Retinal pigment epithelial cell (primary cell): Measurements from ENCODE around the gene C1orf141.

Experiments
- DNase-seq: peaks from one replicate; pipeline ENCODE4 v3.0.0-alpha.2; 2010; ENCODE audit warnings: low read depth
- H3K4me3 ChIP-seq: 2 replicates; pipeline ENCODE4 v1.5.1; 2011; ENCODE audit warnings: mild to moderate bottlenecking, low read length, control low read depth, moderate library complexity
- TF ChIP-seq, protein P1 (sequence below): conservative IDR thresholded peaks from 2 replicates; pipeline ENCODE4 v1.5.1; 2011; ENCODE audit warnings: low read depth, low read length, control low read depth, inconsistent platforms

Gene C1orf141

DNA sequence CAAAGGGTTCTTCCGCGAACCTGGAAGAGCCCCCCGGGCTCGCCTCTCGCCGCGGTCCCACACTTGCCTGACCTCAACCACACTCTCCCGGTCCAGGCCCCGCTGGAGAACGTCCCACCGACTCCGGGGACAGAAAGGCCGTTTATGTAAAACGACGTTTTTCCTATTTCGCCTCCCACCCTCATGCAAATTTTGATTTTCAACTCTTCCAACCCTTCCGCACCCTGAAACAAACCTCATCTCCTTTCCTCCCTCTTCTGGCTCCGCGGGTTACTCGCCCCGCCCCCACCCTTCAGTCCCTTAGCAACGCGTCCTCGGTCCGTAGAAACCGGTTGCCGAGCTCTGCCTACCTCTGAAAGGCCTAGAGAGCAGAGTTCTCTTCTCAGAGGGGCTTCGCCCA is at the start of gene C1orf141:
Gene C1orf141, minus strand, starts transcription at position 276 of the 400 bp plus-strand sequence. CDS start 7,730 bp downstream, outside the sequence.
- peak within 1 kb of the TSS; percentile 53 for H3K4me3 ChIP-seq
- no peak for DNase-seq
- TF ChIP-seq, protein P1, sequence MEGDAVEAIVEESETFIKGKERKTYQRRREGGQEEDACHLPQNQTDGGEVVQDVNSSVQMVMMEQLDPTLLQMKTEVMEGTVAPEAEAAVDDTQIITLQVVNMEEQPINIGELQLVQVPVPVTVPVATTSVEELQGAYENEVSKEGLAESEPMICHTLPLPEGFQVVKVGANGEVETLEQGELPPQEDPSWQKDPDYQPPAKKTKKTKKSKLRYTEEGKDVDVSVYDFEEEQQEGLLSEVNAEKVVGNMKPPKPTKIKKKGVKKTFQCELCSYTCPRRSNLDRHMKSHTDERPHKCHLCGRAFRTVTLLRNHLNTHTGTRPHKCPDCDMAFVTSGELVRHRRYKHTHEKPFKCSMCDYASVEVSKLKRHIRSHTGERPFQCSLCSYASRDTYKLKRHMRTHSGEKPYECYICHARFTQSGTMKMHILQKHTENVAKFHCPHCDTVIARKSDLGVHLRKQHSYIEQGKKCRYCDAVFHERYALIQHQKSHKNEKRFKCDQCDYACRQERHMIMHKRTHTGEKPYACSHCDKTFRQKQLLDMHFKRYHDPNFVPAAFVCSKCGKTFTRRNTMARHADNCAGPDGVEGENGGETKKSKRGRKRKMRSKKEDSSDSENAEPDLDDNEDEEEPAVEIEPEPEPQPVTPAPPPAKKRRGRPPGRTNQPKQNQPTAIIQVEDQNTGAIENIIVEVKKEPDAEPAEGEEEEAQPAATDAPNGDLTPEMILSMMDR, result no peak

DNA sequence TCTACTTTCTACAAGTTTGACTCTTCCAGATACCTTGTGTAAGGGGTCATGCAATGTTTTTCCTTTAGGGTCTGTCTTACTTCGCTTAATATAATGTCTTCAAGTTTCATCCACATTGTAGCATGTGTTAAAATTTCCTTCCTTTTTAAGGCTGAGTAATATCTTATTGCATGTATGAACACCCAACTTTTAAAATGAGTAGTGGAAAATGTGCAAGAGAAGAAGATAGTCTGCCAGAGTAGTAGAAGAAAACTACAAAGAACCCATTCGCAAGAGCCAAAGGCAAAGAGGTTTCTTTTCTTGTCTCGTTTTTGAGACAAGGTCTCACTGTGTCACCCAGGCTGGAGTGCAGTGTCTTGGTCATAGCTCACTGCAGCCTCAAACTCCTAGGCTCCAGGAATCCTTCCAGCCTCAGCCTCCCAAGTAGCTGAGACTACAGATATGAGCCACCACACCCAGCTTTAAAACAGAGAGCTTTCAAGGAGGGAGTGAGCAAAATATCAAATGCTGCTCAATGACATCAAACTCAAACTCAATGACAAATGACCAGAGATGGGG is 40.8 kb upstream of the C1orf141 start:
- DNase-seq, result no peak
- TF ChIP-seq, protein P1, result no peak
- H3K4me3 ChIP-seq, result no peak overlapping the region

GRCh38 chr1:67174716-67175284 is 40.0 kb upstream of the C1orf141 start:
- TF ChIP-seq, protein P1, result no peak
- no peak for DNase-seq
- H3K4me3 ChIP-seq, result no peak overlapping the region

- DNase-seq, result no peak
- TF ChIP-seq, protein P1, result no peak
- no peak overlapping the region for H3K4me3 ChIP-seq
These were observed 39.2 kb upstream of the C1orf141 start for GRCh38 chr1:67173988-67174387.

- H3K4me3 ChIP-seq, result no peak overlapping the region
- TF ChIP-seq, protein P1, result no peak
- peak; percentile 10 for DNase-seq
These were observed 37.2 kb upstream of the C1orf141 start for GRCh38 chr1:67171978-67172377.

GRCh38 chr1:67171574-67171955 is 36.8 kb upstream of the C1orf141 start:
- DNase-seq, result no peak
- TF ChIP-seq, protein P1, result no peak

GRCh38 chr1:67170751-67171573 is 36.2 kb upstream of the C1orf141 start:
- TF ChIP-seq, protein P1, result no peak
- no peak for DNase-seq
- H3K4me3 ChIP-seq, result no peak overlapping the region

More at GRCh38 chr1:67171574-67171955, 36.8 kb upstream of the C1orf141 start:
- no peak overlapping the region for H3K4me3 ChIP-seq
